Measurements from ENCODE around the gene TEKT1. TPM values are rescaled to one million over a fixed set of nuclear protein-coding genes. Genes with fewer than 3 reads are reported as not detected.

TEKT1 gene
- total RNA-seq, 3 donors from 2014 or later (not counting 1 experiment from before 2014, with no cell fraction given), result not detected

DNA sequence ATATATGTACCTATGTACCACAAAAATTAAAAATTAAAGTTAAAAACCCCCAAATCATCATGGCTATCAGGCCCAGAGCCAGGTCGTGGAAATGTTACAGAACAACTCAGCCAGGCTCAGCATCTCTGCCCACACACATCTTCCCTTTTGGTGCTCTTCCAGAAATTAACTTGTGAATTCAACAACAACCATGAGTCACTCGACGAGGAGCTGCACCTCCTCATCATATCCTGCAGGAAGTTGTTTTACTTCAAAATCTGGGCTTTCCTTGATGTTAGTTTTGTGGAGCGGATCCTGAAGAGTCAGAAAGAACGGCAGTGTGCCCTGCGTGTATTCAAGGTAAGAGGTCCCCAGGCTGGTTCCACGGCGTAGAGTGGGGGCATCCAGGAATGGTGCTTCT, 44.9 kb downstream of the TEKT1 start:
- H3K4me1 Mint-ChIP-seq, result no peaks in the 10 kb centered on the region
- Histone ChIP-seq H3K4me3 (ENCODE audit: low read length) (no peak overlapping the region), H3K9me3 (ENCODE audit: control insufficient read depth, insufficient read depth, low read length) (no peaks in the 10 kb centered on the region), H3K36me3 (ENCODE audit: control insufficient read depth, insufficient read depth, low read length) (no peaks in the 10 kb centered on the region), H3K4me1 (ENCODE audit: control insufficient read depth, insufficient read depth, low read length) (no peaks in the 10 kb centered on the region), H3K27me3 (ENCODE audit: control insufficient read depth, insufficient read depth, low read length) (peaks cover 19% of the 10 kb centered on the region), H3K27ac (ENCODE audit: low read length) (no peak overlapping the region)
- DNase-seq (no peak), ATAC-seq (no peak)
- peaks cover 4 to 5% of the 10 kb centered on the region in 2 donors for H3K9me3 Mint-ChIP-seq
- WGBS (ENCODE audit: insufficient coverage), result 78% methylated on average over 8 of the region's 8 CpGs
- peaks cover 47 to 86% of the 10 kb centered on the region in 2 donors for H3K27me3 Mint-ChIP-seq (ENCODE audit: low read depth in 2 of 2)
- intact Hi-C loops (cut with micrococcal nuclease), result no loop called here
- TF ChIP-seq, protein P1, sequence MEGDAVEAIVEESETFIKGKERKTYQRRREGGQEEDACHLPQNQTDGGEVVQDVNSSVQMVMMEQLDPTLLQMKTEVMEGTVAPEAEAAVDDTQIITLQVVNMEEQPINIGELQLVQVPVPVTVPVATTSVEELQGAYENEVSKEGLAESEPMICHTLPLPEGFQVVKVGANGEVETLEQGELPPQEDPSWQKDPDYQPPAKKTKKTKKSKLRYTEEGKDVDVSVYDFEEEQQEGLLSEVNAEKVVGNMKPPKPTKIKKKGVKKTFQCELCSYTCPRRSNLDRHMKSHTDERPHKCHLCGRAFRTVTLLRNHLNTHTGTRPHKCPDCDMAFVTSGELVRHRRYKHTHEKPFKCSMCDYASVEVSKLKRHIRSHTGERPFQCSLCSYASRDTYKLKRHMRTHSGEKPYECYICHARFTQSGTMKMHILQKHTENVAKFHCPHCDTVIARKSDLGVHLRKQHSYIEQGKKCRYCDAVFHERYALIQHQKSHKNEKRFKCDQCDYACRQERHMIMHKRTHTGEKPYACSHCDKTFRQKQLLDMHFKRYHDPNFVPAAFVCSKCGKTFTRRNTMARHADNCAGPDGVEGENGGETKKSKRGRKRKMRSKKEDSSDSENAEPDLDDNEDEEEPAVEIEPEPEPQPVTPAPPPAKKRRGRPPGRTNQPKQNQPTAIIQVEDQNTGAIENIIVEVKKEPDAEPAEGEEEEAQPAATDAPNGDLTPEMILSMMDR (IDR thresholded peaks at IDR 0.05), result no peak
- H3K36me3 Mint-ChIP-seq, result peaks cover 15% of the 10 kb centered on the region
- no peak overlapping the region for H3K27ac Mint-ChIP-seq
- no peak overlapping the region for H3K4me3 Mint-ChIP-seq

DNA sequence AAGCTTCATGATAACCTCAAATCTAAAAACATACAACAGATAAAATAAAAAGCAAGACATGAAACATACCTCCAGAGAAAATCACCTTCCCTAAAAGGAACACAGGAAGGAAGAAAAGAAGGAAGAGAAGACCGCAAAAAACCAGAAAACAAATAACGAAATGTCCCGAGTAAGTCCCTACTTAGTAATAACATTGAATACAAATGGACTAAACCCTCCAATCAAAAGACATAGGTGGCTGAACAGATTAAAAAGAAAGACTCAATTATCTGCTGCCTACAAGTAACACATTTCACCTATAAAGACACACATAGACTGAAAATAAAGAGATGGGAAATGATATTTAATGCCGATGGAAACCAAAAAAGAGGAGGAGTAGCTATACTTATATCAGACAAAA, 49.3 kb downstream of the TEKT1 start:
- H3K36me3 ChIP-seq (ENCODE audit: control insufficient read depth, insufficient read depth, low read length), result no peaks in the 10 kb centered on the region
- no peak for ATAC-seq
- TF ChIP-seq, protein P1 (IDR thresholded peaks at IDR 0.05), result no peak
- no peak overlapping the region for H3K4me3 ChIP-seq (ENCODE audit: low read length)
- peaks cover 4 to 5% of the 10 kb centered on the region in 2 donors for H3K9me3 Mint-ChIP-seq
- no peaks in the 10 kb centered on the region for H3K4me1 ChIP-seq (ENCODE audit: control insufficient read depth, insufficient read depth, low read length)
- no peak overlapping the region for H3K4me3 Mint-ChIP-seq
- H3K27me3 ChIP-seq (ENCODE audit: control insufficient read depth, insufficient read depth, low read length), result peaks cover 13% of the 10 kb centered on the region
- H3K9me3 ChIP-seq (ENCODE audit: control insufficient read depth, insufficient read depth, low read length), result no peaks in the 10 kb centered on the region
- no peak overlapping the region for H3K27ac ChIP-seq (ENCODE audit: low read length)
- WGBS (ENCODE audit: insufficient coverage), result no CpG with 5 or more reads among the region's 4 CpGs
- peaks cover 15% of the 10 kb centered on the region for H3K36me3 Mint-ChIP-seq
- peaks cover 46 to 51% of the 10 kb centered on the region in 2 donors for H3K27me3 Mint-ChIP-seq (ENCODE audit: low read depth in 2 of 2)
- H3K4me1 Mint-ChIP-seq, result no peaks in the 10 kb centered on the region
- H3K27ac Mint-ChIP-seq, result no peak overlapping the region
- DNase-seq, result no peak
- intact Hi-C loops (cut with micrococcal nuclease), result no loop called here

DNA sequence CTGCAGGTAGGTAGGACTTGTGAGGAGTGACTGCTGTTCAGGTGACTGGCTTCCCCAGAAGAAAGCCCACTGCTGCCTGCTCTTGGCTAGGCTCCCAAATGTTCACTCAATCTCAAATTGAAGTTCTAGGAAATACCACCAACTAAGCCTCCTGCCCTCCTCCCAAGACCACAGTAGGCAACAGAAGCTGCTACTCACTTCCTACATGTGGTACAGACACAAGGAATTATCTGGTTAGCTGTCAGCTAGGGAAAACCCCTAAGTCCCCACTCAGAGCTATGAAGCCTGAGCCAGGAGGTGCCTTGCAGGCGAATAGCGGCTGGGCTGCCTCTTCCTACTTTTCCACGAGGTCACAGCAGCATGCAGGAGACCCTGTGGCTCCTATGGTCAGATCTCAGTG, 50.6 kb downstream of the TEKT1 start:
- H3K4me3 ChIP-seq (ENCODE audit: low read length), result no peak overlapping the region
- peaks cover 2 to 3% of the 10 kb centered on the region in 2 donors for H3K9me3 Mint-ChIP-seq
- no peak overlapping the region for H3K27ac Mint-ChIP-seq
- DNase-seq, result no peak
- TF ChIP-seq, protein P1 (IDR thresholded peaks at IDR 0.05), result no peak
- peaks cover 2% of the 10 kb centered on the region for H3K9me3 ChIP-seq (ENCODE audit: control insufficient read depth, insufficient read depth, low read length)
- H3K27ac ChIP-seq (ENCODE audit: low read length), result no peak overlapping the region
- peaks cover 7% of the 10 kb centered on the region for H3K4me1 ChIP-seq (ENCODE audit: control insufficient read depth, insufficient read depth, low read length)
- peaks cover 15% of the 10 kb centered on the region for H3K36me3 Mint-ChIP-seq
- 6% methylated on average over 3 of the region's 3 CpGs for WGBS (ENCODE audit: insufficient coverage)
- no peak overlapping the region for H3K4me3 Mint-ChIP-seq
- peaks cover 0 to 3% of the 10 kb centered on the region in 2 donors for H3K4me1 Mint-ChIP-seq
- peaks cover 13% of the 10 kb centered on the region for H3K27me3 ChIP-seq (ENCODE audit: control insufficient read depth, insufficient read depth, low read length)
- peaks cover 44 to 45% of the 10 kb centered on the region in 2 donors for H3K27me3 Mint-ChIP-seq (ENCODE audit: low read depth in 2 of 2)
- no peak for ATAC-seq
- H3K36me3 ChIP-seq (ENCODE audit: control insufficient read depth, insufficient read depth, low read length), result no peaks in the 10 kb centered on the region
- intact Hi-C loops (cut with micrococcal nuclease), result no loop called here

DNA sequence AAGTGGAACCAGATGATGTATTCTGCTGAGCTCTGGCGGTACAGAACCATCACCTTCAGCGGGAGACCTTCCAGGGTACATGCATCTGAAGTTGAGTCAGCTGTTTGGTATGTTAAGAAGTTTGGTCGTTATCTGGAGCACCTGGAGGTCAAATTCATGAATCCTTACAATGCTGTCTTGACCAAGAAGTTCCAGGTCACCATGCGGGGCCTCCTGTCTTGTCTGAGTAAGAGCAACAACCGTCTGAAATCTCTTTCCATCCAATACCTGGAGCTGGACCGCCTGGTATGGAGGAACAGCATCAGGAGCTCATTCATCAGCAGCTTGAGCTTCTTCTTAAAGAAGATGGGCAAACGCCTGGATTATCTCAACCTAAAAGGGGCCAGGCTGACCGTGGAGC, 51.5 kb downstream of the TEKT1 start:
- Histone ChIP-seq H3K9me3 (ENCODE audit: control insufficient read depth, insufficient read depth, low read length) (peaks cover 10% of the 10 kb centered on the region), H3K27me3 (ENCODE audit: control insufficient read depth, insufficient read depth, low read length) (peaks cover 11% of the 10 kb centered on the region), H3K36me3 (ENCODE audit: control insufficient read depth, insufficient read depth, low read length) (no peaks in the 10 kb centered on the region), H3K4me3 (ENCODE audit: low read length) (no peak overlapping the region), H3K4me1 (ENCODE audit: control insufficient read depth, insufficient read depth, low read length) (peaks cover 10% of the 10 kb centered on the region), H3K27ac (ENCODE audit: low read length) (no peak overlapping the region)
- Mint-ChIP-seq H3K27ac (no peak overlapping the region), H3K36me3 (peaks cover 15% of the 10 kb centered on the region), H3K9me3 (peaks cover 0 to 3% of the 10 kb centered on the region in 2 donors), H3K4me1 (peaks cover 0 to 12% of the 10 kb centered on the region in 2 donors), H3K27me3 (ENCODE audit: low read depth in 2 of 2) (peaks cover 36 to 40% of the 10 kb centered on the region in 2 donors), H3K4me3 (no peak overlapping the region)
- DNase-seq (no peak), ATAC-seq (no peak)
- intact Hi-C loops (cut with micrococcal nuclease), result no loop called here
- TF ChIP-seq, protein P1 (IDR thresholded peaks at IDR 0.05), result no peak
- WGBS (ENCODE audit: insufficient coverage), result 86% methylated on average over 8 of the region's 8 CpGs

Measured in natural killer cell (primary cell).